HG03108 (cell line): ENCODE results near the gene PSMA6.

Experiments used
- ATAC-seq: cut with Tn5 transposase; IDR thresholded peaks from one replicate; pipeline ENCODE4 v1.9.1; 2021; ENCODE audit warnings: moderate library complexity; ENCODE audit not compliant: unreplicated experiment

Gene PSMA6

DNA sequence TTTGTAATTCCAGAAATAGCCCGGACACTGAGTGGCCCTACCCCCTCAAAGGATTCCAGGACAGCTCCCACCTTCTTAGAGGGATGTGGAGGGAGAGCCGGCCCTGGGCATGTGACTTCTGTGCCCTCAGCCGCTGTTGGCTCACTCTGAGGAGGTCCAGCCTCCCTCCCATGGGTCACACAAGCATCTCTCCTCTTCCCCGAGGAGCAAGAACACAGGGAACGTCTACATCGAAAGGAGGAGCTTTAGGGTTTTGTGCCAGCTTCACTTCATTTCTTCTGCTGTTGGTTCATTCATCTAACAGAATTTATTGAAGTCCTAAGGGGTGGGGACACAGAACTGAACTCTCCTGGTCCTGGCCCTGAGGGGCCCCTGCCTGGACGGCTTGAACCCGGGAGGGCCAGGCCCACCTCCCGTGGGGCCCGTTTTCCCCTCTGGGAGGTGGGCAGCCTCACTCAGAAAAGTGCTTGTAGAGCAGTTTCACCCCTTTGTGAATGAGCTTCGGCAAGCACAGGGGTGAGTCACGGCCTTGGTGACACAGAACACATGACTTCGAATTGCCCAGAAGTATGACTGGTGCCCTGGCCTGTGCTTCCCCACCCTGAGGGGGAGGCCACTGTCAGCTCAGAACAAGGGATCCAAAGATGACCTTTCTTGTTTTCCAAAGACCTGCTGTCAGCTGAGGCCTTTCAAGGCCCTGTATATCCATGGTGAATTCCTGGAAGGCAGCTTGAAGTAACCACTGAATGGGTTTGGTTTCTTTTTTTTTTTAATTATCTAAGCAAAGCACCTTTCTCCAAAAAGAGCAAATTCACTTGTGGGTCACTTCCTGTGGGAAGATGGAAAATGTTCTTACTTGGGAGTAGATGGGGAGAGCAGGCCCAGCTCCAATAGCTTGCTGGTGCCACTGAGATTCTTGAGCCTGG lies 73.2 kb downstream of the PSMA6 start:
- ATAC-seq = peak; percentile 35

DNA sequence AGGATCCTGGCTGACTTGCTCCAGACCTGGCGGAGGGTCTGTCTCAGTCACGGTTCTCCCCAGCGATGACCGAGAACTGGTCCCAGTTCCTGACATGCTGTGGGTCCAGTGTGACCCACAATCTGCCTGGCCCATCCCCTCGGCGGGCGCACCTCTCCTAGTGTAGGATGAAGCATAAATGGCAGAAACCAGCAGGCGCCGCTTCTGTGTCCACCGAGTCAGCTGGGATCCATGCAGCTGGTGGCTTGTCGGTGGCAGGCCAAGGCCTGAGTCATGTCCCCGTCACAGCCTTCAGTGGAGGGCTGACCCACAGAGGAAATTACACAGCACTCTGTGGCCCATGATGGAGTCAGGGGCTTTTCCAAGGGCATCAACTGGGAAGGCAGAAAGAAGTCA lies 73.9 kb downstream of the PSMA6 start:
- no peak for ATAC-seq

DNA sequence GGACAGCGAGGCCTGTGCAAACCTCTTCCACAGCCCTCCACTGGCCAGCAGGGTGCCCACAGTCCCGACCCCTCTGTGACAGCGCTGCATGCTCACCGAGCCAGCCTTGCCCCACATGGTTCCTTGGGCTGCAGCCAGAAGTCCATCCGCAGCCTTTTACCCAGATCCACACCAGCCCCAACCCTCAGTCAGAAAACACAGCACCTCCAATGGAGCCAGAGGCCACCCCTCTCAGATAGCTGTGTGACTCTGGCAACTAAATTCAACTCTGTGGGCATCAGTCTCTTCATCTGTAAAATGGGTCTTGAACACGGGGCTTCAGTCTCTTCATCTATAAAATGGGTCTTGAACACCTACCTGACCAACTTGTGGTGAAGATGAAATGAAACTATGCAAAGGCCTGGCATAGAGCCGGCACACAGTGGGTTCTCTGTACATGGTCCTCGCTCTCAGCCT lies 74.4 kb downstream of the PSMA6 start:
- ATAC-seq = no peak

DNA sequence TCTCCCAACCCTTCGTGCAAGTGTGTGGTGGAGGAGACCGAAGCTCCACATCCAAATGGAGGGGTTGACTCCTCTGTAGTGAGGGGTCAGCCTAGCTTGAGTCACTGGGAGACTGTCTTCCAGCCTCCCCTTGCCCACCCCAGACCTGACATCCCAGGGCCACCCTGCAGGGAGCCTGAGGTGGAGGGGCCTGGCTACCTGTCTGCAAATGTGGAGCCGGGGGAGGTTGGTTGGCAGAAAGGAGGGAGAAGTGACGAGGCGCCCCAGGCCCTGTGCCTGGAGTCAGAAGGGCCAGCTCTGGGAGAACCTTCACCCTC lies 74.8 kb downstream of the PSMA6 start:
- no peak for ATAC-seq
